Gastrocnemius medialis (tissue), 4 donors: ENCODE measurements around the gene ARID1B. TPM values are rescaled to one million over a fixed set of nuclear protein-coding genes. Genes with fewer than 3 reads are reported as not detected.

Experiments
- ATAC-seq, 2 donors: fragments of 150-250 bp; one replicate each; pipeline ENCODE4 v1.9.1; 2016
- DNase-seq, 2 donors: peaks; one replicate each; pipeline ENCODE4 v3.0.0-alpha.2; 2019
- H3K27ac ChIP-seq, 4 donors: fragments of 200-600 bp; sonication (generic); 1 replicate in 1 of 4; 2 replicates in 3 of 4; pipeline ENCODE4 v1.5.1; 2016 to 2018; ENCODE audit warnings: mild to moderate bottlenecking in 2 of 4, moderate library complexity in 1 of 4
- H3K27me3 ChIP-seq, 3 donors: fragments of 200-600 bp; sonication (generic) in 2 of 3; 1 replicate in 1 of 3; 2 replicates in 2 of 3; pipeline versions ENCODE4 v1.5.1 to v1.6.0; 2016 to 2019; ENCODE audit warnings: mild to moderate bottlenecking in 1 of 3, moderate library complexity in 1 of 3
- H3K36me3 ChIP-seq, 2 donors: fragments of 200-600 bp; sonication (generic) in 1 of 2; one replicate each; pipeline ENCODE4 v1.5.1; 2017 to 2018
- H3K4me1 ChIP-seq, 2 donors: fragments of 200-600 bp; sonication (generic) in 1 of 2; one replicate each; pipeline ENCODE4 v1.5.1; 2016 to 2017; ENCODE audit warnings: mild to moderate bottlenecking in 2 of 2
- H3K4me3 ChIP-seq, 4 donors: fragments of 200-600 bp; sonication (generic) in 3 of 4; 1 replicate in 1 of 4; 2 replicates in 3 of 4; pipeline ENCODE4 v1.5.1; 2016 to 2019; ENCODE audit warnings: mild to moderate bottlenecking in 2 of 4
- H3K9me3 ChIP-seq, 3 donors: fragments of 200-600 bp; sonication (generic) in 2 of 3; 1 replicate in 1 of 3; 2 replicates in 2 of 3; pipeline ENCODE4 v1.5.1; 2016 to 2019
- CTCF ChIP-seq, 5 experiments: fragments of 450-650 bp in 3 of 5; fragments of 200-600 bp in 2 of 5; sonication (generic) in 2 of 5; IDR thresholded peaks in 4 of 5; conservative IDR thresholded peaks in 1 of 5; 1 replicate in 4 of 5; 2 replicates in 1 of 5; pipeline ENCODE4 v1.5.1; 2016 to 2019; ENCODE audit warnings: antibody characterized with exemption in 5 of 5, mild to moderate bottlenecking in 3 of 5, moderate library complexity in 3 of 5
- POLR2A ChIP-seq, 2 donors: fragments of 450-650 bp; IDR thresholded peaks; one replicate each; pipeline ENCODE4 v1.6.1; 2017; ENCODE audit warnings: antibody characterized with exemption in 2 of 2, mild to moderate bottlenecking in 2 of 2, moderate library complexity in 2 of 2
- in situ Hi-C, 4 donors: fragments of 200-750 bp; cut with MboI; loops; one replicate each; pipeline versions ENCODE4 v1.15.0 to v1.8.0; 2017; ENCODE audit warnings: low sequenced_read_pairs in 4 of 4
- intact Hi-C: fragments of 100-400 bp; cut with DNase I; formaldehyde crosslinking; loops from one replicate; pipeline ENCODE4 v1.15.1; 2023; ENCODE audit warnings: low total_unique reads
- total RNA-seq, 4 donors: library from RNA; depleted of rRNA; stranded (reverse); fragments of >200 nt; gene quantifications; one replicate each; pipeline versions ENCODE4 v1.1.0 to v1.2.3, GENCODE V29; 2016

The ARID1B gene
- total RNA-seq: 10 to 100 TPM; 54.9 to 75.3 (median 62.0) TPM

- Histone ChIP-seq H3K27me3 (no peaks in the 10 kb centered on the region), H3K36me3 (no peaks in the 10 kb centered on the region), H3K9me3 (no peaks in the 10 kb centered on the region), H3K4me1 (peaks cover 31 to 38% of the 10 kb centered on the region in 2 donors), H3K27ac (peak within 1 kb of the TSS; percentile 96 to 98 (median 98)), H3K4me3 (peak within 1 kb of the TSS; percentile 76 to 89 (median 81))
- in situ Hi-C loops (loop anchor here in 3 of 4 donors (10.0 to 25.0 kb wide), 3 partner anchors 92 to 1465 kb away; partner anchors contain the start of gene TFB1M (in 1 of the 3)), intact Hi-C loops (loop anchor here (1.0 to 10.0 kb wide), 8 partner anchors 58 to 1462 kb away; partner anchors contain the start of gene TFB1M)
- ATAC-seq (peak; percentile 45 to 55), DNase-seq (peak; percentile 74 to 84)
- TF ChIP-seq POLR2A (IDR thresholded peaks at IDR 0.05) (peak; percentile 65 to 69), CTCF (IDR thresholded peaks at IDR 0.05 in 4 of 5, conservative IDR thresholded peaks at IDR 0.05 in 1 of 5) (no peak)
Measured at GRCh38 chr6:156776840-156777576, at the start of gene ARID1B. Gene ARID1B (plus strand): TSS chr6:156777378. CDS start chr6:156777681, 303 bp downstream.

- in situ Hi-C loops: no loop called here
- no peak overlapping the region for H3K4me3 ChIP-seq
Measured at GRCh38 chr6:156727715-156728385, 49.3 kb upstream of the ARID1B start.

GRCh38 chr6:156729248-156729647, 47.9 kb upstream of the ARID1B start:
- Histone ChIP-seq H3K9me3 (no peaks in the 10 kb centered on the region), H3K4me3 (no peak overlapping the region), H3K36me3 (no peaks in the 10 kb centered on the region), H3K4me1 (no peaks in the 10 kb centered on the region), H3K27me3 (no peaks in the 10 kb centered on the region), H3K27ac (no peak overlapping the region)
- ATAC-seq (no peak), DNase-seq (no peak)
- TF ChIP-seq CTCF (IDR thresholded peaks at IDR 0.05 in 4 of 5, conservative IDR thresholded peaks at IDR 0.05 in 1 of 5): no peak
- TF ChIP-seq POLR2A (IDR thresholded peaks at IDR 0.05): no peak
- in situ Hi-C loops (no loop called here), intact Hi-C loops (no loop called here)

More at GRCh38 chr6:156727715-156728385, 49.3 kb upstream of the ARID1B start:
- intact Hi-C loops: no loop called here
- Histone ChIP-seq H3K4me1 (no peaks in the 10 kb centered on the region), H3K27ac (no peak overlapping the region), H3K36me3 (no peaks in the 10 kb centered on the region), H3K27me3 (no peaks in the 10 kb centered on the region), H3K9me3 (no peaks in the 10 kb centered on the region)
- TF ChIP-seq POLR2A (IDR thresholded peaks at IDR 0.05) (no peak), CTCF (IDR thresholded peaks at IDR 0.05 in 4 of 5, conservative IDR thresholded peaks at IDR 0.05 in 1 of 5) (no peak)
- ATAC-seq (no peak), DNase-seq (no peak)

- TF ChIP-seq POLR2A (IDR thresholded peaks at IDR 0.05): no peak
- TF ChIP-seq CTCF (IDR thresholded peaks at IDR 0.05 in 4 of 5, conservative IDR thresholded peaks at IDR 0.05 in 1 of 5): no peak
- ATAC-seq (no peak), DNase-seq (no peak)
- Histone ChIP-seq H3K27me3 (no peaks in the 10 kb centered on the region), H3K36me3 (no peaks in the 10 kb centered on the region), H3K9me3 (no peaks in the 10 kb centered on the region), H3K27ac (no peak overlapping the region), H3K4me3 (no peak overlapping the region), H3K4me1 (no peaks in the 10 kb centered on the region)
- intact Hi-C loops (no loop called here), in situ Hi-C loops (no loop called here)
Measured at GRCh38 chr6:156731396-156731795, 45.8 kb upstream of the ARID1B start.
